Spinal cord (tissue), 10 donors: ENCODE measurements around the gene RIOK3. TPM values are rescaled to one million over a fixed set of nuclear protein-coding genes. Genes with fewer than 3 reads are reported as not detected.
A peak's percentile ranks its signal among the peaks of the same experiment; 100 is the strongest.
"Not testable (repeated sequence)": the region's sequence is repeated elsewhere in the genome, so short reads cannot be mapped to it uniquely, and the experiment has no call there.

Experiments used
- DNase-seq, 6 donors: peaks; one replicate each; pipeline versions ENCODE4 v3.0.0 to v3.0.0-alpha.2; 2013 to 2015; ENCODE audit warnings: low spot score in 6 of 6, low read depth in 4 of 6
- H3K27ac ChIP-seq: one replicate; pipeline ENCODE4 v1.5.1; 2013; ENCODE audit warnings: low read depth, low read length, control low read depth
- H3K27me3 ChIP-seq: one replicate; pipeline ENCODE4 v1.6.1; 2013; ENCODE audit warnings: low read length; ENCODE audit not compliant: control insufficient read depth, insufficient read depth
- H3K36me3 ChIP-seq: one replicate; pipeline ENCODE4 v1.6.1; 2013; ENCODE audit warnings: low read length; ENCODE audit not compliant: control insufficient read depth, insufficient read depth
- H3K4me1 ChIP-seq: one replicate; pipeline ENCODE4 v1.6.1; 2013; ENCODE audit warnings: low read length; ENCODE audit not compliant: control insufficient read depth, insufficient read depth
- H3K4me3 ChIP-seq: one replicate; pipeline ENCODE4 v1.5.1; 2013; ENCODE audit warnings: low read depth, low read length, control low read depth
- H3K9me3 ChIP-seq: one replicate; pipeline ENCODE4 v1.6.1; 2013; ENCODE audit warnings: low read length; ENCODE audit not compliant: control insufficient read depth, insufficient read depth
- WGBS: methylation state at CpG from one replicate; pipeline ENCODE4 v1.1.5; 2013; ENCODE audit warnings: missing lambda C conversion rate; ENCODE audit not compliant: insufficient coverage; 5-methylcytosine and 5-hydroxymethylcytosine counted together
- polyA plus RNA-seq, 2 donors: library from polyadenylated mRNA; unstranded; fragments of 120-200 nt; gene quantifications; one replicate each; pipeline ENCODE4 v1.2.1, GENCODE V29; 2013; ENCODE audit not compliant: insufficient read length in 2 of 2
- total RNA-seq, 2 donors: library from RNA; depleted of rRNA in 1 of 2; stranded (reverse); fragments of 120-200 nt in 1 of 2; fragments of >200 nt in 1 of 2; gene quantifications; one replicate each; pipeline versions ENCODE4 v1.2.3 to v1.2.4, GENCODE V29; 2013 to 2014
- donor health status: healthy.

The RIOK3 gene
- total and polyA plus RNA-seq, 4 donors = 53.7 to 105 (median 70.5) TPM

DNA sequence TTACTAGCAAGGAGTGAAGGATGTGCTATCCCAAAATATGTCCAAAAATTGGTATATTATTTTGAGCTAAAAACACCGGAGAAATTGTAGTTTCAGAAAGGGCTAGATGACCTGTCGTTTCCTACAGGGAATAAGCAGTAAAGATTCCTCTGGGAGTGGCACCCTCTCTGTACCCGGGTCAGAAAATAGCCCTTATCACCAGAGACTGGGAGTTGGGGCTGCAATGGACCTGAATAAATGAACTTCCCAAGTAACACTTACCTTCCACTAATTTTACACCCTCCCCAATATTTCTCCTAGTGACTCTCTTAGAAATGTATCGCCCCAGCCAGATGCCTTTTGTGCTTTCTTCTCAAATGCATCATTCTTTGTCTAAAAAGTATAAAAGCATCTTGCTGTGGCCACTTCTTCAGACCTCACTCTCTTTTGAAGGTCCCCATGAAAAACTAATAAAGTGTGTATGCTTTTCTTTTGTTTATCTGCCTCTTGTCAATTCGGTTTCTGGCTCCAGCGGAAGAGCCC lies 49.5 kb downstream of the RIOK3 start:
- WGBS = 16% methylated on average over 6 of the region's 6 CpGs
- no peaks in the 10 kb centered on the region for H3K27me3 ChIP-seq
- no peaks in the 10 kb centered on the region for H3K9me3 ChIP-seq
- peak overlapping the region; percentile 81 for H3K27ac ChIP-seq
- no peaks in the 10 kb centered on the region for H3K36me3 ChIP-seq
- no peak for DNase-seq
- peak overlapping the region; percentile 73 for H3K4me3 ChIP-seq
- H3K4me1 ChIP-seq = peaks cover 10% of the 10 kb centered on the region

DNA sequence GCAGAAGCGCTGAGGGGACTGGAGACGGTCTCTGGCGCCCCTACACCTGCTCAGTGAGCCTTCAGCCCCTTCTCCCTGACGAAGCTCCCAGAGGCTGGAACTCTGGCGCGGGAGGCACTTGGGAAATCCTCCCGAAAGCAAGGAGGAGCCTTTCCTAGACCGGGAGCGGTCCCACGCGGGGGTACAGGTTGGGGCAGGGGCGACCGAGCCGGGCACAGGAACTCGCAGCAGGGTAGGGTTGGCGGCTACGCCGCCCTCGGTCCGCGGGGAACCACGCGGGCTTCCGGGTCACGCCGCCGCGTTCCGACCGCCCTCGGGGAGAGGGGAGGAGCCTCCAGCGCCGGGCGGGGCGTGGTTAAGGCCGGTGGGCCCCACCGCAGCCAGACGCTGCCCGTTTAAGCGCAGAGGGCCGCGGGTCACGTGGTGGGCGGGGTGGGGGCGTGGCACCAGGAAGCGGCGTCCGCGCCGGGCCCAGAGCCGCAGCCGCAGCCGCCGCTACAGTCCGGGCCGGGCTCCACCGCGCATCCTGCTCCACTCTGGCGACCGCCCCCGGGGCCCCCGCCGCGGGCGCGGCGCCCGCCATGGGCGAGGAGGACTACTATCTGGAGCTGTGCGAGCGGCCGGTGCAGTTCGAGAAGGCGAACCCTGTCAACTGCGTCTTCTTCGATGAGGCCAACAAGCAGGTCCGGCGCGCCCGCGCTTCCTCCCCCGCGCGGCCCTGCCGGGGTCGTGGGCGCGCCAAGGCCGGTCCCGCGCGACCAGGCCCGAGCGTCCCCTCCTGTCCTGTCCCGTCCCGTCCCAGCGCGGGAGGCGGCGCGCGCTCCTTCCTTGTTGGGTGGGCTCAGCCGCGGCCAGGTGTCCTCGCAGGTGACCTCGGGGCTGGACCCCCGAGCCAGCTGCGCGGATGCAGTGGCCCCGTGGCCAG lies 50.2 kb downstream of the RIOK3 start, which contains the start of gene RMC1:
Gene RMC1 (plus strand): TSS at position 474 of the 925 bp plus-strand sequence. CDS start 108 bp downstream, at position 582.
- Histone ChIP-seq H3K4me1 (peaks cover 10% of the 10 kb centered on the region), H3K27me3 (no peaks in the 10 kb centered on the region), H3K27ac (peak within 1 kb of the TSS; percentile 81), H3K9me3 (no peaks in the 10 kb centered on the region), H3K36me3 (peaks cover 5% of the 10 kb centered on the region), H3K4me3 (peak within 1 kb of the TSS; percentile 73)
- WGBS = under 1% methylated on average over 110 of the region's 110 CpGs
- peak; percentile 77 to 98 (median 85) for DNase-seq

DNA sequence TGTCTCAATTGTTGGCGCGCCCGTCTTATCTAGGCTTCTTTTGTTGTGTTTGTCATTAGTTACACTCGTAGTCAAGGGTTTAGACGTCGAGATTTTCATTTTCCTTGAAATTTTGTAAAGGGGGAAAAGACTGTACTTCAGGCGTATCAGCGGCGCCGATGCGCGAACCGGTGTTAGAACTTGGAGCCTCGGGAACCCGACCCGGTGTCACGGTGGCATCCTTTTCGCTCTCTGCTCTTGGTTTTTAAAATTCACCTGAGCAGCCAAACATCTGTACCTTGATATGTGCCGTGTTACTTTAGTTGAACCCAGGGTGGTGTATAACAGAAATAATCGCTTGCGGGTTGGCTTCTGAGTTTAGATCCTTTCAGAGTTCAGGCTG lies 50.9 kb downstream of the RIOK3 start:
- Histone ChIP-seq H3K4me1 (peaks cover 10% of the 10 kb centered on the region), H3K27me3 (no peaks in the 10 kb centered on the region), H3K36me3 (peaks cover 9% of the 10 kb centered on the region), H3K4me3 (peak overlapping the region; percentile 63), H3K9me3 (no peaks in the 10 kb centered on the region), H3K27ac (no peak overlapping the region)
- 4% methylated on average over 21 of the region's 21 CpGs for WGBS
- peak in 1 of 6 donors; percentile 26 for DNase-seq

DNA sequence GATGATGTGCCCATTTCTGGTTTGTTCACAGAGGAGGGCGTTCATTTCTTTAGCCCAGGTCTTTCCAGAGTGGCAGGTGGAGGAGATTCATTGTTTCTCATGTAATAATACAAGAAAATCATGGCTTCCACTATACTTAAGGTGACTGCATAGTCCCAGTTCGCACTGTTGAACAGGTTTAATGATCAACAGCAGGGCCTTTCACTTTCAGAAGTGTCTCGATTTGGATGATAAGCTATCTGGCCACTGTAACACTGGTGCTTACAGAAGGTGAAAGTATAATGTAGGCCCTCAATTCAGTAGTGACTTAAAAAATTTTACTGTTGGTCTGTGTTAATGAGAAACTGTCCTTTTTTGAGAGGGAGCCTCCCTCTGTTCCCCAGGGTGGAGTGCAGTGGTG lies 51.6 kb downstream of the RIOK3 start:
- WGBS = 100% methylated on average over 2 of the region's 3 CpGs
- peaks cover 12% of the 10 kb centered on the region for H3K36me3 ChIP-seq
- H3K27ac ChIP-seq = no peak overlapping the region
- no peaks in the 10 kb centered on the region for H3K9me3 ChIP-seq
- H3K4me3 ChIP-seq = no peak overlapping the region
- no peaks in the 10 kb centered on the region for H3K27me3 ChIP-seq
- DNase-seq = no peak
- H3K4me1 ChIP-seq = peaks cover 10% of the 10 kb centered on the region

DNA sequence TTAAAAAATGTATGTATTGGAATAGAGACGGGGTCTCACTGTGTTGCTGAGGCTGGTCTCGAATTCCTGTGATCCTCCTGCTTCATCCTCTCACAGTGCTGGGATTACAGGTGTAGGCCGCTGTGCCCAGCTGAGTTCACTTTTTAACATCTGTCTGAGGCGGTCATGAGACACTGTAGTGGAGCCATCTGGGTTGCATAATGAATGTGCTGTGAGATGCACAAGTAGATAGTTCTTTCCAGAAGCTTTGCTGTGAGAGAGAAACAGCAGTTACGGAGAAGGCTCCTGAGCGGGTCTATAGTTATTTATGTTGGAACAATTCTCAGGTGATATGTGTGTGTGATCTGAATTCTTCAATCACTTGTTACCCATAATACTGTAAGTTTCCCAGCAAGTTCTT lies 53.3 kb downstream of the RIOK3 start:
- H3K36me3 ChIP-seq = peaks cover 20% of the 10 kb centered on the region
- H3K4me1 ChIP-seq = peaks cover 10% of the 10 kb centered on the region
- H3K4me3 ChIP-seq = no peak overlapping the region
- H3K9me3 ChIP-seq = no peaks in the 10 kb centered on the region
- no peaks in the 10 kb centered on the region for H3K27me3 ChIP-seq
- DNase-seq = no peak
- 93% methylated on average over 2 of the region's 6 CpGs for WGBS
- no peak overlapping the region for H3K27ac ChIP-seq

DNA sequence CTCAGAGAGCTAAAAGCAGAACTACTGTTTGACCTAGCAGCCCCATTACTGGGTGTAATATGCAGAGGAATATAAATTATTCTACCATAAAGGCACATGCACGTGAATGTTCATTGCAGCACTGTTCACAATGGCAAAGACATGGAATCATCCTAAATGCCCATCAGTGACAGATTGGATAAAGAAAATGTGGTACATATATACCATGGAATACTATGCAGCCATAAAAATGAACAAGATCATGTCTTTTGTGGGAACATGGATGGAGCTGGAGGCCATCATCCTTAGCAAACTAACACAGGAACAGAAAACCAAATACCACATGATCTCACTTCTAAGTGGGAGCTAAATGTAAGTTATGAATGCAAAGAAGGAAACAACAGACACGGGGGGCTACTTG lies 57.8 kb downstream of the RIOK3 start:
- H3K36me3 ChIP-seq = peaks cover 24% of the 10 kb centered on the region
- H3K27me3 ChIP-seq, H3K27ac ChIP-seq, DNase-seq, H3K4me1 ChIP-seq, H3K9me3 ChIP-seq, H3K4me3 ChIP-seq: not testable (repeated sequence)
- no CpG with 5 or more reads among the region's 2 CpGs for WGBS

DNA sequence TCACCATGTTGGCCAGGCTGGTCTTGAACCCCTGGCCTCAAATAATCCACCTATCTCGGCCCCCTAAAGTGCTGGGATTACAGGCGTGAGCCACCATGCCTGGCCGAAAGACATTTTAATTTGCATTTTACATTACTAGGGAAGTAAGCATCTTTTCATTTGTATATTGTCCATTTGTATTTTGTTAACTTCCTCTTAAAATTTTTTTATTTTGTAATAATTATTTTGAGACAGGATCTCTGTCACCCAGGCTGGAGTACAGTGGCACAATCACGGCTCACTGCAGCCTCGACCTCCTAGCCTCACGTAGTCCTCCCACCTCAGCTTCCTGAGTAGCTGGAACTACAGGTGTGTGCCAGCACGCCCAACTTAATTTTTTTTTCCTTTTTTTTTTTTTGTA lies 59.1 kb downstream of the RIOK3 start:
- H3K9me3 ChIP-seq, DNase-seq, H3K27me3 ChIP-seq, H3K4me3 ChIP-seq, H3K4me1 ChIP-seq, H3K27ac ChIP-seq: not testable (repeated sequence)
- 100% methylated on average over 3 of the region's 7 CpGs for WGBS
- H3K36me3 ChIP-seq = peaks cover 31% of the 10 kb centered on the region

DNA sequence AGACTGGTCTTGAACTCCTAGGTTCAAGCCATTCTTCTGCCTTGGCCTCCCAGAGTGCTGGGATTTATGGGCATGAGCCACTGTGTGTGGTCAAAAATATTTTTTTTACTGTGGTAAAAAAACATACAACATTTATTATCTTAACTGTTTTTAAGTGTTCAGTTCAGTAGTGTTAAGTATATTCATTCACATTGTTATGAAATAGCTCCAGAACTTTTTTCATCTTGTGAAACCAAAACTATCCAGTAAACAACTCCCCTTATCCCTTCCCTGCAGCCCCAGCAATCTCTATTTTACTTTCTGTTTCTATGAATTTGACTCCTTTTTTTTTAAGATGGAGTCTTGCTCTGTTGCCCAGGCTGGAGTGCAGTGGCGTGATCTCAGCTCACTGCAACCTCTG lies 59.6 kb downstream of the RIOK3 start:
- no peak overlapping the region for H3K4me3 ChIP-seq
- H3K27me3 ChIP-seq = no peaks in the 10 kb centered on the region
- H3K4me1 ChIP-seq = no peaks in the 10 kb centered on the region
- H3K9me3 ChIP-seq = no peaks in the 10 kb centered on the region
- peaks cover 33% of the 10 kb centered on the region for H3K36me3 ChIP-seq
- H3K27ac ChIP-seq = no peak overlapping the region
- WGBS = 100% methylated on average over 1 of the region's 1 CpG
- no peak for DNase-seq

DNA sequence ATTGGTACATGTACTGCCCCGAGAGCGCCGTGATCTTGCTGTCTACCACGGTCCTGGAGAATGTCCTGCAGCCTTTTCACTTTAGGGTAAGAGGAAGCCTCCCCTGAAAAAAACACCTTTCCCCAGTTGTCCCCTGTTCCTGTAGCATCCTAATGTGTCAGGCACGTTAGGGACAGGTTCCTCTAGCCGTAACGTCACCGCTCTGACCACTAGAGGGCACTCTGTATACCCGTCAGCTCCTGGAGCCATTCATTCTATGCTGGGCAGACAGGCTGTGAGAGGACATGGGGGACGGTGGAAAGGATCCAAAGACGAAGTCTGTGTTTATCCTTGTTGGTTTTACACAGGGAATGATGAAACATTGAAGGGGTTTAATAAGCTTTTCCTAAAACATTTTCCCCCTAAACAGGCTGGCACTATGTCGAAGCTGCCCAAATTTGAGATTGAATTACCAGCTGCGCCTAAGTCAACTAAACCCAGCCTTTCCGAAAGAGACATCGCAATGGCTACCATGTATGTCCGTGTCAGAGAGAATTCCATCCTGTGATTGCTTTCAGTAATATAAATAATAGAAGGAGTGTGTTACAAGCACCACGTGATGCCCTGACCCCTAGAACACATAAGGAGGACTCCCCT lies 62.9 kb downstream of the RIOK3 start:
- Histone ChIP-seq H3K4me3 (no peak overlapping the region), H3K27me3 (no peaks in the 10 kb centered on the region), H3K27ac (no peak overlapping the region), H3K36me3 (peaks cover 38% of the 10 kb centered on the region), H3K9me3 (no peaks in the 10 kb centered on the region), H3K4me1 (no peaks in the 10 kb centered on the region)
- 47% methylated on average over 14 of the region's 17 CpGs for WGBS
- DNase-seq = peak; percentile 43 to 94 (median 69)
